Vagina (tissue), 2 donors: ENCODE data around the gene P2RY11.

ENCODE experiments used
- POLR2A ChIP-seq, 2 donors: fragments of 450-650 bp; IDR thresholded peaks; one replicate each; pipeline ENCODE4 v1.6.1; 2017; ENCODE audit warnings: antibody characterized with exemption in 2 of 2, mild to moderate bottlenecking in 2 of 2, moderate library complexity in 2 of 2
- TF ChIP-seq, protein P1 (sequence below), 3 experiments: fragments of 450-650 bp in 2 of 3; fragments of 200-600 bp in 1 of 3; sonication (generic) in 1 of 3; IDR thresholded peaks; one replicate each; pipeline ENCODE4 v1.5.1; 2017 to 2019; ENCODE audit warnings: antibody characterized with exemption in 3 of 3, mild to moderate bottlenecking in 2 of 3, moderate library complexity in 2 of 3

- no peak for TF ChIP-seq POLR2A (IDR thresholded peaks at IDR 0.05)
- TF ChIP-seq, protein P1, sequence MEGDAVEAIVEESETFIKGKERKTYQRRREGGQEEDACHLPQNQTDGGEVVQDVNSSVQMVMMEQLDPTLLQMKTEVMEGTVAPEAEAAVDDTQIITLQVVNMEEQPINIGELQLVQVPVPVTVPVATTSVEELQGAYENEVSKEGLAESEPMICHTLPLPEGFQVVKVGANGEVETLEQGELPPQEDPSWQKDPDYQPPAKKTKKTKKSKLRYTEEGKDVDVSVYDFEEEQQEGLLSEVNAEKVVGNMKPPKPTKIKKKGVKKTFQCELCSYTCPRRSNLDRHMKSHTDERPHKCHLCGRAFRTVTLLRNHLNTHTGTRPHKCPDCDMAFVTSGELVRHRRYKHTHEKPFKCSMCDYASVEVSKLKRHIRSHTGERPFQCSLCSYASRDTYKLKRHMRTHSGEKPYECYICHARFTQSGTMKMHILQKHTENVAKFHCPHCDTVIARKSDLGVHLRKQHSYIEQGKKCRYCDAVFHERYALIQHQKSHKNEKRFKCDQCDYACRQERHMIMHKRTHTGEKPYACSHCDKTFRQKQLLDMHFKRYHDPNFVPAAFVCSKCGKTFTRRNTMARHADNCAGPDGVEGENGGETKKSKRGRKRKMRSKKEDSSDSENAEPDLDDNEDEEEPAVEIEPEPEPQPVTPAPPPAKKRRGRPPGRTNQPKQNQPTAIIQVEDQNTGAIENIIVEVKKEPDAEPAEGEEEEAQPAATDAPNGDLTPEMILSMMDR (IDR thresholded peaks at IDR 0.05) = peak in 2 of 3 experiments; percentile 24 to 36
Measured at GRCh38 chr19:10112895-10113591, 1.6 kb downstream of the P2RY11 start.
